Measurements from ENCODE around the gene VAV3.
"Not testable (repeated sequence)": the region's sequence is repeated elsewhere in the genome, so short reads cannot be mapped to it uniquely, and the experiment has no call there.

Gene VAV3

DNA sequence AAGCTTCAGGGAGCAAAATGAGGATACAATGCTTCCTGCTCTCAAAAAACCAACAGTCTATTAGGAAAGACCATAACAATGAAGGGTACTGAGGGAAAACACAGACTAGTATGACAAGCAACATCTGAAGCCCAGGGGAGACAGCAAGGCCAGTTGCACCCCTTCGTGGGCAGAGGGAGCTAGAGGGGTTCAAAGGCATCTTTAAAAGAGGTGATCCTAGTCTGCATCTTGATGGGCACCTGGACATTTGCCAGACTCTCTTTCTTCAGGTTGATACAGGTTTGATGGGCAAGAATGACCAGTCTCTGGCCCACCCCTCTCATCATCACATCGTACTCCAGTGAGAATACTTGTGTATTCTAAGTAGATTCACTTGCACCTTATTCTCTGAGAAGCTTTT lies 177.7 kb downstream of the VAV3 start:
- no peak for DNase-seq

DNA sequence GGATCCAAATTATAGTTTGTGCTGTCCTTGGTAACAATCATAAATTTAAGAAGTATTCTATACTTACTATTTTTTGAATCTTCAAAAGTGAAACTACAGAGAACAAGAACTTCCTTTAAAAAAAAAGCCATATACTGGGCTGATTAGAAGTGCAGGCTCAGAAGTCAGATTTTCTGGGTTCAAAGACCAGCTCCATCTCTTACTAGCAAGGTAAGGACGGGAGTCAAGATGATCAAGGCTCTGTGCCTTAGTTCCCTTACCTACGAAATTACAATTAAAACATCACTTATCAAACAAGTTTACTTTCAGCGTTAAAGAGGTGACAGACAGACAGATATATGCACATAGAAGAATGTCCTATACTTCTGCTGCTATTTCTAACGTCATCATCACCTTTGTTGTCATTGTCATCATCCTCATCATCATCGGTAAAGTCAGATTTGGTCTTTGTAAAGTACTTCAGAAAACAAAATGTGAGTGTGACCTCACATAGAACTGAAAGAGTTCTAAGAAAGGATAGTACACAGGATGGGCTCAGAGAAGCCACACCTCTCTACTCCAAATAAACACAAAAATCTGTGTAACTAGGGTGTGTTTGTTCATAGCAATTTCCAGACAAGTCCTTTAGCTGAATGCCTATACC lies 178.7 kb downstream of the VAV3 start:
- no peak for DNase-seq

DNA sequence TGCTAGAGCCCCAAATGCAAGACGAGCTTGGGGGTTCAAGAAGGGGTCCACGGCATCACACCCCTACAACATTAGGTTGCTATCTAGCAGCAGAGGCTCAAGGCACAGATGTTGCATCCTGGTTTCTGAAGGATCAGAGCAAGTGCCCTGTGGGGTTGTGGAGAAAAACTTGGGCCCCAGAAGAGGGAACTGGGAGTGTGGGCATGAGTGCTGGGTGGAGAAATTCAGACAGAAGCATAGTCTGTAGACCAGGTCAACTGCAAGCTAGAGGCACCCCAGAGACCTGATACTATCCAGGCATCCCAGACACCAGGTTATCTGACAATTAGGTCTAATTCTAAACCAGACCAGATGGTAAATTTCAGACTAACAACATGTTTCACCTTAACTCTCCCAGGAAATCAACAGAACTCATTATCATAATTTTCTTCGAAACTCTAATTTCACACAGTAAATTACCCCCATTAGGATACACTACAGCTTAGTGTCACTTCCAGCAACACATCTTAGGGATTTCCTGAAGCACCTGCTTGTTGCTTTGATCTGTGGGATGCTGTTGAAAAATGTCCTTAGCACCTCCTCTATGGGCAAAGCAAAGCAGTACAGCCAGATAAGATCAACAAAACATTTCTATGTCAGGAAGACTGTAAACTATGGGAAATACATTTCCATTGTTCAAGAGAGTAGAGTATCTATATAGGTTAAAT lies 179.3 kb downstream of the VAV3 start:
- DNase-seq, result no peak

DNA sequence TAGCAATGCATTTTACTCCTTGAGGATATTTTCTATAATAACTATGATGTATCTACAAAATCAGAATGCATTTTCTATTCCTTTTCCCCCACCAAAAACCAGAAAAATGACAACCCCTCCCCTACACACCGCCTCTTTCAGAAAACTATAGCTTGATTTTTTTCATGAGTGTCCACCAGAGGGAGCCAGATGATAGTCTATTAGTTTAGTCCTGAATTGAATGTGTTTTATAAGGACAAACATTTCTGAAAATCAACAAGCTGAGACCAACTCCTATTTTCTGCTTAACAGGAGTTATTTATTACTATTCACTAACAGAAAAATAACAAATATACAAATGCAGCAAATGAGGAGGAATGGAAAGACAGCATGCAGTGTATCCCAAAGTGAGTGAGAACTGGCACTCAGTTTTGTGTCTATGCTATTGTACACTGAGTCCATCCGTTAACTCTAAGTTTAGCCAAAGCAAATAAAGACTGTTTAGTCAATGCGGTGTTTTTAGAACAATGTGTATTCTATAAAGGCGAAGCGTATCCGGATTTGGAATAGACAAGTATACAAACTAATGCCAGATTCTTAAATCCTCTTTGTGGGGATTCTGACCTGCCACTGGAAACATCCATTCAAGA lies 182.6 kb downstream of the VAV3 start:
- DNase-seq, result no peak

DNA sequence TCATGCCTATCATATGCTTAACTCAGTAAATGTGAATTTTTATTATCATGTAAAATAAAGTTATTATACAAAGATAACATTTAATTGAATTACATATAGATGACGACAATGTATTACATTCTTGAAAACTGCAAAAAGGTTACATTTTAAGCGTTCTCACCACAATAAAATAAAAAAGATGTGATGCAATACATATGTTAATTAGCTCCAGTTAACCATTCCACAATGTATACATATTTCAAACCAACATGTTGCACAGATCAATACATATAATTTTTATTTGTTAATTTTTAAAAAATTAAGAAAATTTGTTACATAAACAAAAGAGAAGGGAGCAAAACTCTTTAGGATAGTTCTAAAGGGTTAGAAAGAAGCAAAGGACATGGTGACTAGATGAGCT lies 183.7 kb downstream of the VAV3 start:
- DNase-seq, result no peak

DNA sequence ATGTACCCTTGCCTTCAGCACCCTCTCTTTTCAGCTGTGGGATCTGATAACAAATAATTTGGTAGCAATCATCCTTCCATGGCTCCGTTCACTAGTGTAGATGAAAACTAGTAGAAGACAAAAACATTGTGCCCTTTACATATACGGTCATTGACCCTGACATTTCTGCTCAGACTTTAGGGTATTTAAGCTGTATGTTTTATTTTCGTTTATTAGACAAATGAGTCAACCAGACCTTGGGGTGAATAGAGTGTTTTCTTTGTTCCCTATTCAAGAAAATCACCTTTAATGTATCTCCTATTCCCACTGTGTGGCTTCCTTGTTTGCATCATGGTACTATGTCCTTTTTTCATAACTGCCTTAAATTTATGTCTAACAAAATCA lies 187.3 kb downstream of the VAV3 start:
- DNase-seq, result no peak

DNA sequence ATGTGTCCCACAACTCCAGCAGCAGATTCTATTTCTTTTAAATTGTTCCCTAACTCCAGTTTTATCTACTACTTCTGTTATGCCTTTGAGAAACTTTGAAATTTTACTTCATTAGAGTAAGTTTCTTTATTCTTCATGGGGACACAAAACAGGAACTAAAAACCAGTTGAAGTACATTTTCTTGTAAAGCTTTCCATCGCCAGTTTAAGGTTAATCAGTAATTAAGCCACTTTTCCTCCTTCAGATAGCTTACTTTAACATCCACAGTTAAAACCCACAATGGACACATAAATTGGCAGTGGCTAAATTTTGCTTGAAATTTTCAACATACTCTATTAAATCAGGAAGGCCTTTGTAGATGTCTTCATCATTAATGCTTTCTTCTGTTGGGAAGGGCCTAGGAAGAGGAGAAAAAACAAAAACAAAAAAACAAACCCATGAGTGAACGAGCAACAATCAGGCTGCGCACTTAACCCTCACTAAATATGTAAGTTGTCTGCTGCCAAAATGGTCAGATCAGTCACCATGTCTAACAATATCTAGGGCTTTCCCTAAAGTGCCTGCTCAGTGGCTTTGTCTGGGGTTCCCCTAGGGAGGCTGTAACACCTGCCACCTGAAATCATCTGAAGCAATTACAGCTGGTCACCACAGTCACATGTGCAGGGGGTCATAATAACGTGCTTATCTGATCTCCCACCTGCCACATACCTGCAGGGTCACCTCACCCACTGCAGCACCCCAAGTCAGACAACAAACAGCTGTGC lies 187.9 kb downstream of the VAV3 start:
- DNase-seq, result no peak

DNA sequence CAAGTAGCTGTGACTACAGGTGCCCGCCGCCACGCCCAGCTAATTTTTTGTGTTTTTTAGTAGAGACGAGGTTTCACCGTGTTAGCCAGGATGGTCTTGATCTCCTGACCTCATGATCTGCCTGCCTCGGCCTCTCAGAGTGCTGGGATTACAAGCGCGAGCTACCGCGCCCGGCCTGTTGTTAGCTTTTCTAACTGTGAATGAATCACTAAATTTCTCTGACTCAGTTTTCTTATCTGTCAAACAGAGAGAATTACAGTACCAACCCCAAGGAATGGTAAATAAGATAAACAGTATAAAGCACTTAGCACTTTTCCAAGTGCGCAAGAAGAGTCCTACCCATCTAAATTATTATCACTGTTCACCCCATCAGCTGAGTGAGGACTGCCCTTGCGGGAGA lies 193.6 kb downstream of the VAV3 start:
- no peak for DNase-seq

DNA sequence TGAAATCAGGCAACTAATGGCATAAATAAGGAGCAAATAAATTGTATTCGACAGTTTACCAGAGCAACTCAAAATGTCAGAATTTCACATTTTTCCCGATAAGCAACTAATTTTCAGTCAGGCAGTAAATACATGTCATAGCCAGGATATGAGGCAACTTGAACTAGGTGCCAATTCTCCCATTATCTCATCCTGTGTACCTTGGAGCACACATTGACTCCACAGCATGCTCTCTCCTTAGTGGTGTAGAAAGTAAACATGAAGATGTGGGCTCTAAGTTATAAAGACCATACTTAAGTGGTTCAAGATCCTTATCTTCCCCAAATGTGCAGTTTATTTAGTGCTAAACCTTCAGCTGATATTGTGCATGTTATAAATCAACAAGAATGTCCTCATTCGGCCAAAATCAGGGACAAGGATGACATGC lies 197.8 kb downstream of the VAV3 start:
- no peak for DNase-seq

DNA sequence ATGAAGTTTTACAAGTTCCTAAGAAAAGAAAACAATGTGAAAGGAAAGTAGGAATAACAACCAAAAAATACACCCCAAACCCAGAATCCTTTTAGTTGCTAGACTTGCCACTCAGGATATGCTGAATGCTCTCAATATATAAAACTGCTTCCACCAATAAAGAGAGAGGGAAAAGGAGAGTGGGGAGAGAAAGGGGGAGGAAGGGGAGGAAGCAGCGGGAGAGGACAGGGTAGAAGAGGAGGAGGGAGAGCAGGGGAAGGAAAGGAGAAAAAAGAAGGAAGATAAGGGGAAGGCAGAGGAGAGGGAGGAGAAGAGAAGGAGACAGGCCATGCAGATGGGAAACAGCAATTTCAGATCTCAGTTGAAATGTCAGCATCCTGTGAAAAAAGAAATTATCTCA lies 198.4 kb downstream of the VAV3 start:
- no peak for DNase-seq

DNA sequence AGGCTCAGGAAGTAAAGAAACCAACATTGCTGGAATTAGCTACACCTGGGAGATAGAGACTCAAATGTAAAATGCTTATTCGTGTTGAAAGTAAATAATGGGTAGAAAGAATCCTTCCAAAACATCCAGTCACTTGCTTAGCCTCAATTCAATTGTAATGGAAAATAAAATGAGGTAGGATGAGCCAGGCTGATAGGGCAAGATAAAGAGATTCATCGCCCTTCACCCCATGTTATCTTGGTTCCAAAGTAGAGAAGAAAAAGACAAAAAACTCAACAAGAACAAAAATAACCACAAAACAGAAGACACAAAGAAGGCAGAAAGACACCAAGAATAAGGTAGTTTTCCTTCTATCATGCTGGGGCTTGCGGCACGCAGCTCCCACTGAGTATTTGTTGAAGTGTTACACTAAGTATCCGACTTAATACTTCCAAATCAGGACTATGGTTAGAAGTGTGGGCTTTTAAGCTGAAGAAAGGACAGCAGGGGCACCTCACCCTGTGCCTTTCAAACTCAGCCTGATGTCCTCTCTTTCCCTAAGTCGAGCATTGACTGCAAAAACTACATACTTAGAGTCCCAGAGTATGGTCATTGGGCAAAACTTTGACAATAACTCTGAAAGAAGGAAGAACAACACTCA lies 202.1 kb downstream of the VAV3 start:
- DNase-seq, result no peak

DNA sequence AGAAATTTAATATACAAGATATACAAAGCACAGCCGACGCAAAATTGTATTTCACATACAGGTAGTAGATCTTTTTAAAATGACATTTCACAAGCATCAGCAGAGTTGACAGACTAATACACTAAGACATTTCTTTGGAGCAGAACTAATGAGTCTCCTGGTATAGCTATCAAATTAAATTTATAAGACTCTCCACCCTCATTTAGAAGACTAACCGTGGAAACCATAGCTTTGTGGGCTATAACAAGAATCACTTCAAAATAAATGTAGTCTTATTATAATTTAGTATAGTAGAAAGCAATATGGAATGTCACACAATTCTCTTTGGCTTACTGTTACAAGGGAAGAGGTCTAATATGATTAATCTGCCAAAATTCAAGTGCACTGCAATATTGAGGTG lies 204.9 kb downstream of the VAV3 start:
- no peak for DNase-seq

DNA sequence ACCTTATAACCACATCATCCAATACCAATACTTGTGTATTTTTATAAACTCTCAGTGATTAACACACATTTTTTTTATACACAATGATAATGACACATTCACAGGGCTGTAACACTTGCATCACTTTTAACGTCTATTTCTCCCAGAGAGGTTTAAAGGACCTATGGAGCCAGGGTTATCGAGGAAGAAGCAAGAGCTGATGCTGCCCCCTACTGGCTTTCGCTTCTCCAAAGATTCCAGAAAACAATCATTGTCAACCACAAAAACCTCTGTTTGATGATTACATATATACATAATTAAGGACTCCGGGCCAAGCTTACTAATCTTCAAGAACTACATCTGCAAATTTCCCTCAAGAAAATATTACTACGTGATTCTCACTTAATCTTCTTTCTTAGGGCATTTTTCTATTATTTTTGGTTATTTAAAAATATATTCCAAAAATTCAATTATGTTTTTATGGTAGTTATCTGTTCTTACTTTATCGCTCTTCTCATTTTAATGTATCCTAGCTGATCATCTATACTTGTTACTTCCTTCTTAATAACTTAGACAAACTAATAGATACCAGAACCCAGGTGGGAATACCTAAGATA lies 214.5 kb downstream of the VAV3 start:
- DNase-seq, result no peak

DNA sequence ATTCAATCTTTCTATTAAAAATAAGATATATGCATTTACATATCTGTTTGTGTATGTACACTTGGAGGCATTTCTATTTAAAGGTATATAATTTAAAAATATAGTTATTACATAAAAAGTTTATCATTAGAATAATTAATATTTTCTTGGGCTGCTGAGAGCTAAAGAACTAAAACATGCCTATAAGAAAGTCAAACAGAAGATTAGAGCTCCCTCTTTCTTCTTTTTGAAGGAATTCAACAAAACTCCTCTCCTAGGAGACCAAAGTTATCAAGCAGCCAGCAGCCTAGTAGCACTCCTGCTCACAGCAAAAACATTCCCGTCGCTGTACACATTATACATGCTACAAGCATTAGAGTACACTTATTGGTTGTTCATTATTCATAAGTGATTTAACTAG lies 216.4 kb downstream of the VAV3 start:
- no peak for DNase-seq

DNA sequence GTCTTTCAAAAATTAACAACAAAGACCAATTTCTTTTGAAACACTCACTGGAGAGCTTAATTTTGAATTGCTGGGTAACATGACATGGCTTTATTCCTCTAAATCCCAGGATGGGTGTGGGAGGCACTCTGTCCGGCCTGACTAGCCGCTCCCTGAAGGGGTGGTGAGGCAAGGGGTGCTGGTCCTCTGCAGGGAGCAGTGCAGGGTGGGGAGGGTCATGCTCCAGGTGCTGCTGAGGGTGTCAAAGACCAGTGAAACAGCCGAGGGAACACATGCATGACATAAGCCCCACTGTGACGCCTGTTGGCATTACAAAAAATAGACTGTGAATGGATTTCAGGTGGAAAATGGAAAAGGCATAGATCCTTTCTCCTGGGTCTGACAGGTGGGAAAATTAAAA lies 223.7 kb downstream of the VAV3 start:
- no peak for DNase-seq

DNA sequence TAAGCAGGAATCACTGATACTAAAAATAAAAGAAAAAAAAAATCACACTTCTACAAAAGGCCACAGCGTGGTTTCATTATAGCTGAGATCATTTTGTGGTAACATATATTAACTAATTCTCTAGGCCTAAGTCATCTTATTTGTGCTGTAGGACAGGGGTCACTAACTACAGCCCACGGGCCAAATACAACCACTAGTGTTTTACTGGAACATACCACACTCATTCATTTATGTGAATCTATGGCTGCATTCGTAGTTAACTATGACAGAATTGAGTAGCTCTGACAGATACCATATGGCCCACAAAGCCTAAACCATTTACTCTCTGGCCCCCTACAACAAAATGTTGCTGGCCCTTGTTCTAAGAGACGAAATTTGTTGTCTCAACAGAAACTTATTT lies 224.4 kb downstream of the VAV3 start:
- no peak for DNase-seq

DNA sequence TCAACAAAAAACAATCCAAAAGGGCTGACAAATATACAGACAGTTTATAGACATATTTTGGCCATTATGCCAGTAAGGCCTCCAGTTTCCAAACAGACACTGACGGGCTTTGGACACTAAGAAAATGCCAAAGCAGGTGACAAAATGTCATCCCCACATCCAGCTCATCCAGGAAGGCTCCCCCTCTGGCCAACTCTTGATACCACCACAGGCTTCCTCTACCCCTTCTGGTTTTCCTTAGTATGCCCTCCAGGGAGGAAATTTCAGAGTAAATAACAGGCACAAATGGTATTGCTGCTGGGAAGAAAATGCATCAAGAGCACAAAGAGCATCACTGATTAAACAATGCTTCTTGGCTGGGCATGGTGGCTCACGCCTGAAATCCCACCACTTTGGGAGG lies 225.3 kb downstream of the VAV3 start:
- no peak for DNase-seq

DNA sequence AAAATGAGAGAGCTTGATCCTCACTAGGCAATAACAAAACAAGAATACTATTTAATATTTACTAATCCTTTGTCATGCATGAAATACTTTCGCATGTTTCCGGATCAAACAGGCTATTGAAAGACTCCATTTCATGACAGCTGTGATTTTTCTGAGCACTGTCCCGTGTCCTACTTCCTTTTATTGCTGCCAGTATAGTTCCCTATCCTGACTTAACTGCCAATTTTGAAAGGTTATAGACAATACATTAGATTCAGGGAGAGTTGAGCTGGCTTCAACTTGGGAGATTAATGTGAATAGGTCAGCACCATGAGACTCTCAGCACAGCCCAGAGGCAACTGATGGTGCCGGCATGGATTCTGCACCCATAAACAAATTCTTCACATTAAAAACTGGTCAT lies 225.8 kb downstream of the VAV3 start:
- DNase-seq, result no peak

DNA sequence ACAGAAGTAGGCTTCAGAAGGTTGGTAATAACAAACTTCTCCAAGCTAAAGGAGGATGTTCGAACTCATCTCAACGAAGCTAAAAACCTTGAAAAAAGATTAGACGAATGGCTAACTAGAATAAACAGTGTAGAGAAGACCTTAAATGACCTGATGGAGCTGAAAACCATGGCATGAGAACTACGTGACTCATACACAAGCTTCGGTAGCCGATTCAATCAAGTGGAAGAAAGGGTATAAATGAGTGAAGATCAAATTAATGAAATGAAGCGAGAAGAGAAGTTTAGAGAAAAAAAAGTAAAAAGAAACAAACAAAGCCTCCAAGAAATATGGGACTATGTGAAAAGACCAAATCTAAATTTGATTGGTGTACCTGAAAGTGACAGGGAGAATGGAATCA lies 231.6 kb downstream of the VAV3 start:
- not testable (repeated sequence) for DNase-seq

DNA sequence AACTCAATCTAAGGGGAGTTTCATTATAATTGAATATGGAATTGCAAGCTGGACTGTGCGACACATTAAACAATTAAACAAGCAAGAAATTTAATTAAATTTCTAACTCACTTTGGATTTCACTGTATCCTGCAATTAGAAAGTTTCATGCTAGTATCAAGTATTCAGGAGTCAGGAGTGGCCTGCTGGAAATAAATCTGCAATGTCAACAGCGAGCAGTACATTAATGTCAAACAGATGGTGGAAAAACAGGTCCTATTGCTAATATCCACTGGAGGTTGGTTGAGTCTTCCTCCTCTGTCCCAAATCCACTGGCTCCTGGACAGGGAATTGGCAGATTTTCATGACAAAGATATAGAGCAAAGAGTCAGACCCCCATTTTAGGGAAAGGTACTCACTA lies 237.1 kb downstream of the VAV3 start:
- DNase-seq, result no peak

DNA sequence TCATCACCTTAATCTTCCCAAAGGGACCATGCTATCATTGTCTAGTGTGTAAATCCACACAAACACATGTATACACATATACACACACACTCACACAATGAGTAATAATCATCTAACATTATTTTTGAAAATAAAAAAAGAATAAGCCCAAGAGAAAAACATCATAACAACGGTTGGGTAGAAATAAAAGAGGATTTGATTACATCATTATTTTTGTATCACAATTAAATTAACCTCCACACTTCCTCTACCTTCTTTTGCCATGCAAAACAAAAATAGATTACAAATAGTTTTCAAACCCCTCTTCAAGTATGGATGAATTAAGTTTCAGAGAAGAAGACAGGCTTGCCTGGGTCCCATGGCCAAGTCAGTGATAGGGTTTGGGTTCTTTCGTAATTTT lies 238.1 kb downstream of the VAV3 start:
- no peak for DNase-seq

DNA sequence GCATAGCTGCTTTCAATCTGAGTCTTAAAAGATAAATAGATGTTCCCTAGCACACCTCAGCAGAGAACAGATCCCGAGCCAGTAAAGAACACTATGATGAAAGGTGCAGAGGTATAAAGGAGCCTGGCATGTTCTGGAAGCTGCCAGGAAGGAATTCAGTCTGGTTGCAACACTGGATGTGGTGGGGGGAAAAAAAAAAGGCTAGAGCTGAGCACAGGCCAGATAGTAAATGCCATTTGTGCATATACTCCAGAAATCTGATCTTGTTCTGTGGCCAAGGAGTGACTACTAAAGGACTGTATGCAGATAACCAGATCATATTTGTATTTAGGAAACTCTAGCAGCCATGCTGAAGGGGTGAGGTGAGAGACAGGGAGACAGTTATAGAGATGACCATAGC lies 240.3 kb downstream of the VAV3 start:
- DNase-seq, result no peak

DNA sequence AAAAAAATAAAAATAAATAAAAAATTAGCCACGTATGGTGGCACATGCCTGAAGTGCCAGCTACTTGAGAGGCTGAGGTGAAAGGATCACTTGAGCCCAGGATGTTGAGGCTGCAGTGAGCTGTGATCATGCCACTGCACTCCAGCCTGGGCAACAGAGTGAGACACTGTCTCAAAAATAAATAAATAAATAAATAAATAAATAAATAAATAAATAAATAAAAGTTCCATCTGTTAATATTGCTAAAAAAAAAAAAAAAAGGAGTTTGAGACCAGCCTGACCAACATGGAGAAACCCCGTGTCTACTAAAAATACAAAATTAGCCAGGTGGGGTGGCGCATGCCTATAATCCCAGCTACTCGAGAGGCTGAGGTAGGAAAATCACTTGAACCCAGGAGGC lies 244.8 kb downstream of the VAV3 start:
- not testable (repeated sequence) for DNase-seq

Measured in activated gamma-delta T cell (primary cell).